Body of pancreas (tissue), 4 donors: Measurements from ENCODE around the gene THAP12. TPM values are rescaled to one million over a fixed set of nuclear protein-coding genes. Genes with fewer than 3 reads are reported as not detected.

Experiments
- ATAC-seq: fragments of 150-250 bp; one replicate; pipeline ENCODE4 v1.9.1; 2016
- DNase-seq, 4 donors: peaks; one replicate each; pipeline ENCODE4 v3.0.0-alpha.2; 2019
- H3K27ac ChIP-seq, 4 donors: fragments of 200-600 bp; sonication (generic); 1 replicate in 3 of 4; 2 replicates in 1 of 4; pipeline versions ENCODE4 v1.5.1 to v1.6.1; 2016 to 2019; ENCODE audit warnings: mild to moderate bottlenecking in 1 of 4, mixed read lengths in 1 of 4, moderate library complexity in 1 of 4
- H3K27me3 ChIP-seq, 2 donors: fragments of 200-600 bp; sonication (generic); one replicate each; pipeline ENCODE4 v1.6.0; 2016; ENCODE audit warnings: mild to moderate bottlenecking in 1 of 2
- H3K36me3 ChIP-seq, 2 donors: fragments of 200-600 bp; sonication (generic); replicated peaks in 1 of 2; 2 replicates each; pipeline ENCODE4 v1.5.1; 2016; ENCODE audit warnings: low read depth in 2 of 2; ENCODE audit not compliant: insufficient read depth in 1 of 2
- H3K4me1 ChIP-seq: fragments of 200-600 bp; sonication (generic); one replicate; pipeline ENCODE4 v1.6.0; 2016
- H3K4me3 ChIP-seq, 2 donors: fragments of 200-600 bp; sonication (generic); 1 replicate in 1 of 2; 2 replicates in 1 of 2; pipeline ENCODE4 v1.5.1; 2016 to 2019
- H3K9me3 ChIP-seq, 3 donors: fragments of 200-600 bp; sonication (generic); 1 replicate in 2 of 3; 2 replicates in 1 of 3; pipeline ENCODE4 v1.5.1; 2016
- CTCF ChIP-seq, 7 experiments: fragments of 450-650 bp in 4 of 7; fragments of 200-600 bp in 3 of 7; sonication (generic) in 3 of 7; IDR thresholded peaks; one replicate each; pipeline ENCODE4 v1.5.1; 2016 to 2019; ENCODE audit warnings: antibody characterized with exemption in 7 of 7
- POLR2A ChIP-seq, 3 donors: fragments of 450-650 bp; IDR thresholded peaks; one replicate each; pipeline ENCODE4 v1.6.1; 2016; ENCODE audit warnings: antibody characterized with exemption in 3 of 3, mild to moderate bottlenecking in 2 of 3
- WGBS, 2 donors: methylation state at CpG; one replicate each; pipeline ENCODE4 v1.1.5; 2017; 5-methylcytosine and 5-hydroxymethylcytosine counted together
- intact Hi-C: fragments of 100-400 bp; cut with DNase I; formaldehyde crosslinking; loops from one replicate; pipeline ENCODE4 v1.15.1; 2023
- small RNA-seq: library from RNA; depleted of rRNA; stranded (forward); fragments of <200 nt; gene quantifications from one replicate; pipeline ENCODE3, GENCODE V24; 2016
- total RNA-seq, 2 donors: library from RNA; depleted of rRNA; stranded (reverse); fragments of >200 nt; gene quantifications; one replicate each; pipeline ENCODE4 v1.1.0, GENCODE V29; 2016

The THAP12 gene
- total RNA-seq, 2 donors from 2014 or later: 42.5 to 47.5 TPM

GRCh38 chr11:76307978-76308747 lies 72.8 kb downstream of the THAP12 start:
- 83 to 85% methylated on average over 5 to 6 of the region's 6 CpGs for WGBS, 2 donors
- H3K9me3 ChIP-seq: no peaks in the 10 kb centered on the region
- intact Hi-C loops: no loop called here
- H3K36me3 ChIP-seq: no peaks in the 10 kb centered on the region
- TF ChIP-seq CTCF (IDR thresholded peaks at IDR 0.05) (no peak), POLR2A (IDR thresholded peaks at IDR 0.05) (no peak)
- ATAC-seq (no peak), DNase-seq (no peak)
- no peaks in the 10 kb centered on the region for H3K4me1 ChIP-seq
- no peak overlapping the region for H3K4me3 ChIP-seq
- no peaks in the 10 kb centered on the region for H3K27me3 ChIP-seq
- no peak overlapping the region for H3K27ac ChIP-seq

GRCh38 chr11:76307396-76307795 lies 73.5 kb downstream of the THAP12 start:
- DNase-seq (no peak), ATAC-seq (no peak)
- 77 to 86% methylated on average over 7 to 9 of the region's 9 CpGs for WGBS, 2 donors
- Histone ChIP-seq H3K9me3 (no peaks in the 10 kb centered on the region), H3K4me1 (no peaks in the 10 kb centered on the region), H3K27ac (no peak overlapping the region), H3K36me3 (no peaks in the 10 kb centered on the region), H3K4me3 (no peak overlapping the region), H3K27me3 (no peaks in the 10 kb centered on the region)
- TF ChIP-seq POLR2A (IDR thresholded peaks at IDR 0.05) (no peak), CTCF (IDR thresholded peaks at IDR 0.05) (no peak)
- intact Hi-C loops: no loop called here

GRCh38 chr11:76303399-76303798 lies 77.5 kb downstream of the THAP12 start:
- 48 to 53% methylated on average over 3 of the region's 3 CpGs for WGBS, 2 donors
- Histone ChIP-seq H3K4me3 (no peak overlapping the region), H3K36me3 (no peaks in the 10 kb centered on the region), H3K4me1 (no peaks in the 10 kb centered on the region), H3K9me3 (no peaks in the 10 kb centered on the region), H3K27me3 (no peaks in the 10 kb centered on the region), H3K27ac (no peak overlapping the region)
- TF ChIP-seq CTCF (IDR thresholded peaks at IDR 0.05) (no peak), POLR2A (IDR thresholded peaks at IDR 0.05) (no peak)
- ATAC-seq (no peak), DNase-seq (no peak)
- intact Hi-C loops: no loop called here

- intact Hi-C loops: no loop called here
- Histone ChIP-seq H3K36me3 (no peaks in the 10 kb centered on the region), H3K4me1 (no peaks in the 10 kb centered on the region), H3K4me3 (no peak overlapping the region), H3K9me3 (no peaks in the 10 kb centered on the region), H3K27me3 (no peaks in the 10 kb centered on the region), H3K27ac (no peak overlapping the region)
- TF ChIP-seq POLR2A (IDR thresholded peaks at IDR 0.05) (no peak), CTCF (IDR thresholded peaks at IDR 0.05) (no peak)
- WGBS, 2 donors: 79 to 82% methylated on average over 3 of the region's 3 CpGs
- ATAC-seq: no peak
- no peak for DNase-seq
Measured at GRCh38 chr11:76302996-76303395, 77.9 kb downstream of the THAP12 start.

Small RNA genes lying within 50 kb of the gene (small RNA-seq; reads per million reads assigned to genes)
- not detected for gene RF00019

Other genes with a start within 250 kb of the THAP12 start
- gene WNT11, start 174.6 kb downstream of the THAP12 start, total RNA-seq: 10 to 100 TPM in 1 of 2 donors, 1 to 10 TPM in 1; 4.2 to 23.4 TPM
- gene GVQW3, start 191 bp upstream of the THAP12 start, total RNA-seq: 10 to 100 TPM; 11.2 to 16.2 TPM
- gene EMSY, start 63.9 kb upstream of the THAP12 start, total RNA-seq: 10 to 100 TPM; 13.5 to 30.3 TPM